Activated CD4-positive, alpha-beta T cell treated with anti-CD3 and anti-CD28 coated beads for 48 hours (primary cell): ENCODE data around the gene CRYZL1.
A peak's percentile ranks its signal among the peaks of the same experiment; 100 is the strongest.

ENCODE experiments used
- DNase-seq: peaks from one replicate; pipeline ENCODE4 v3.0.0-alpha.2; 2020

The CRYZL1 gene

GRCh38 chr21:33558777-33559421 lies 82.6 kb downstream of the CRYZL1 start:
- no peak for DNase-seq

GRCh38 chr21:33557447-33557846 lies 84.1 kb downstream of the CRYZL1 start:
- no peak for DNase-seq

GRCh38 chr21:33554982-33555344 lies 86.6 kb downstream of the CRYZL1 start:
- no peak for DNase-seq

GRCh38 chr21:33554236-33554981 lies 87.1 kb downstream of the CRYZL1 start:
- DNase-seq = no peak

- DNase-seq = no peak
Measured at GRCh38 chr21:33552999-33553598, 88.4 kb downstream of the CRYZL1 start.

GRCh38 chr21:33552093-33552998 lies 89.2 kb downstream of the CRYZL1 start:
- no peak for DNase-seq

GRCh38 chr21:33551664-33552063 lies 89.9 kb downstream of the CRYZL1 start:
- DNase-seq = no peak

GRCh38 chr21:33550772-33551660 lies 90.5 kb downstream of the CRYZL1 start:
- no peak for DNase-seq

- no peak for DNase-seq
Measured at GRCh38 chr21:33549848-33550771, 91.4 kb downstream of the CRYZL1 start.

GRCh38 chr21:33546086-33546485 lies 95.5 kb downstream of the CRYZL1 start:
- no peak for DNase-seq

- DNase-seq = no peak
Measured at GRCh38 chr21:33544451-33545195, 96.9 kb downstream of the CRYZL1 start.

- peak; percentile 87 for DNase-seq
Measured at GRCh38 chr21:33543505-33544129, 97.9 kb downstream of the CRYZL1 start.

GRCh38 chr21:33542640-33543504 lies 98.7 kb downstream of the CRYZL1 start, which contains the start of gene SON:
SON (plus strand) TSS chr21:33543038; CDS start chr21:33543093, 55 bp downstream.
- DNase-seq = peak; percentile 99

- DNase-seq = peak; percentile 90
Measured at GRCh38 chr21:33541756-33542639, 99.5 kb downstream of the CRYZL1 start, which contains the start of gene GART. GART (minus strand) TSS chr21:33542117; CDS start chr21:33539315, 2,802 bp downstream.

GRCh38 chr21:33541105-33541711 lies 100.3 kb downstream of the CRYZL1 start:
- DNase-seq = peak; percentile 37

- no peak for DNase-seq
Measured at GRCh38 chr21:33540711-33541104, 100.8 kb downstream of the CRYZL1 start.

- no peak for DNase-seq
Measured at GRCh38 chr21:33539616-33540015, 101.9 kb downstream of the CRYZL1 start.
